GM18519 (cell line): ENCODE measurements around the gene SPIRE2.
"Not testable (repeated sequence)": the region's sequence is repeated elsewhere in the genome, so short reads cannot be mapped to it uniquely, and the experiment has no call there.

Source experiments
- ATAC-seq: cut with Tn5 transposase; IDR thresholded peaks from one replicate; pipeline ENCODE4 v1.9.1; 2021; ENCODE audit warnings: mild to moderate bottlenecking, moderate library complexity; ENCODE audit not compliant: unreplicated experiment, low FRiP score

Gene SPIRE2

GRCh38 chr16:89828199-89828869, at the start of gene SPIRE2:
TSS of gene SPIRE2 (plus strand) at chr16:89828475. CDS start at chr16:89828551, 76 bp downstream.
- no peak for ATAC-seq

- ATAC-seq: no peak
These were observed 48.9 kb upstream of the SPIRE2 start for GRCh38 chr16:89779231-89779908.

GRCh38 chr16:89779909-89780305, 48.4 kb upstream of the SPIRE2 start:
- ATAC-seq: no peak

DNA sequence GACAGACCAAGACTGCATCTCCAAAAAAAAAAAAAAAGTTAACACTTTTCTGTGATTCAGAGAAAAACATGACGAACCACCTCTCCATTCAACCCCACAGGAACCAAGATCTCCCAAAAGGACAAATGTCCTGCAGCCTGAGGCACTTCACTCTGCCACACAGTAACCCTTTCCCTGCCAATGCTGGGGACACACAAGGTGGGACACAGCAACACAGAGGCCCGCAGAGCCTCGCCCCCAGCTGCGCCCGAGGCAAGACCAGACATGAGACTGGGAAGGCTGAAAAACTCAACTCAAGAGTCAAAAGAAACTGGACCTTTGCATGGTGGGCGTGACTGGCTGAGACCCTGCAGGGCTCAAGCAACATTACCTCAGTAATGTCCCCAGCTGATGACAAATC, 45.8 kb upstream of the SPIRE2 start:
- no peak for ATAC-seq

DNA sequence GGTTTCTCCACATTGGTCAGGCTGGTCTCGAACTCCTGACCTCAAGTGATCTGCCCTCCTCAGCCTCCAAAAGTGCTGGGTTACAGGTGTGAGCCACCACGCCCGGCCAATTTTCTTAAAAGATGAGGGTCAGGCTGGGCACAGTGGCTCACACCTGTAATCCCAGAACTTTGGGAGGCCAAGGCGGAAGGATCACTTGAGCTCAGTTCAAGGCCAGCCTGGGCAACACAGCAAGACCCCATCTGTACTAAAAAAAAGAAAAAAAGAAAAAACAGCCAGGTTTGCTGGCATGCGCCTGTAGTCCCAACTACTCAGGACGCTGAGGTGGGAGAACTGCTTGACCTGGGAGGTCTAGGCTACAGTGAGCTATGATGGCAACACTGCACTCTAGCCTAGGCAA, 44.3 kb upstream of the SPIRE2 start:
- ATAC-seq: not testable (repeated sequence)

DNA sequence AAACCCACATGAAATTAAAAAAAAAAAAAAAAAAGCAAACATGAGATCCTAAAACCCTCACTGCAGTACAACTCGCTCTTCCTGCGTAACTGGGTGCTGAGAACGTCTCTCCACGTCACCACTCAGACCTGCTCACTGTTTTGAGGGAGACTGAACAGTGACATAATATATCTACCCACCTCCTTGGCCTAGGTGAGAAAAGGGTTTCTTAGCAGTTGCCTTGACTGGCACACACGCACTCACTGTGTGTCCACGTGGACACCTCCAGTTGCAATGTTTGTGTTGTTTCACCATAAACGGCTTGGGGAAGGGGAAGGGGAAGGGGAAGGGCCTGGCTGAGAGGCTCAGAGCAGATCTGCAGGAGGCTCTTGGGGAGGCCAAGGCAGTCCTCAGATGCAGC, 43.9 kb upstream of the SPIRE2 start:
- ATAC-seq: no peak

DNA sequence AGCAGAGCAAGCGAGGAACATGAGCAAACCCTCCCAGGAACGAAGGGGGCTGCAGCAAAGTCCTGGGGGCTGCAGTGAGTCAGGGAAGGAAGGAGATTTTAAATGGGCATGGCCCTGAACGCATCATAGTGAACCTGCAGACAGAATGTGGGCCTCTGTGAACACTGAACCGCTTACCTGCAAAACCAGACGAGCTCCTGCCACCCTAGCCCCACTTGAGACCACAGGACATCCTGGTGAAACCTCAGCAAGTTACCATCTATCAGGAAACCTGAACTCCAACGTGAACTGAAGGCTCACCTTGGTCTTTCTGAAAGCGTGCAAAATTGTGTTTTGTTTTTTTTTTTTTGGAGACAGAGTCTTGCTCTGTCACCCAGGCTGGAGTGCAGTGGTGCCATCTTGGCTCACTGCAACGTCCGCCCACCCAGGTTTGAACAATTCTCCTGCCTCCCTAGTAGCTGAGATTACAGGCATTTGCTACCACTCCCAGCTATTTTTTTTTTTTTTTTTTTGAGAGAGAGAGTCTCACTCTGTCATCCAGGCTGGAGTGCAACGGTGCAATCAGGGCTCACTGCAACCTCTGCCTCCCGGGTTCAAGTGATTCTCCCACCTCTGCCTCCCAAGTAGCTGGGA, 42.6 kb upstream of the SPIRE2 start:
- ATAC-seq: no peak

DNA sequence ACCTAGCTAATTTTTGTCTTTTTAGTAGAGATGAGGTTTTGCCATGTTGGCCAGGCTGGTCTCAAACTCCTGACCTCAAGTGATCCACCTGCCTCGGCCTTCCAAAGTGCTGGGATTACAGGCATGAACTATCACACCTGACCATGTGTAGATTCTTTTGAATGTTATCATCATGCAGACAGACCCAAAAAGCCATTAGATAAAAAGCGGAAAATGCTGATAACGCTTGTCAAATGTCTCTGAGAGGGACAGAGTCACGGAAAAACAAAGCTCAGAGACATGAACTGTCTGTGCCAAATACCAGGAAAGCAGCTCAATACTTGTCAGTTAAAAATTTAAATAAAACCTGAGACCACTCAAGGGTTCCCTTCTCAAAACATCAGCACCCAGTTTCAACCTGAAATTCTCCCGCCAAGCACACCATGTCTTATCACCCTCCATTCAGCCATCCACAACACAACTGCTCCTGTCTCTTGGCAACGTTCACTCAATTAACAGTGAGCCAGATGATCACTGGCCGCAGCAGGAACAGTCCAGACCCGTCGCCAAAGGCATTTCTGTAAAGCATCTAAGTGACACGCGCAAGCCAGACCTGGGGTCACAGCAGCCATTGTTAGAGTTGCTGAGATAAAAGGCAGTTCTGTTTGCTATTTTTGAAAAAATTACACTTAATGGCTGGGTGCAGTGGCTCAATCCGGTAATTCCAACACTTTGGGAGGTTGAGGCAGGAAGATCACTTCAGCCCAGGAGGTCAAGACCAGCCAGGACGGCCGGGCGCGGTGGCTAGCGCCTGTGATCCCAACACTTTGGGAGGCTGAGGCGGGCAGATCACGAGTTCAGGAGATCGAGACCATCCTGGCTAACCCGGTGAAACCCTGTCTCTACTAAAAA, 41.6 kb upstream of the SPIRE2 start:
- no peak for ATAC-seq

DNA sequence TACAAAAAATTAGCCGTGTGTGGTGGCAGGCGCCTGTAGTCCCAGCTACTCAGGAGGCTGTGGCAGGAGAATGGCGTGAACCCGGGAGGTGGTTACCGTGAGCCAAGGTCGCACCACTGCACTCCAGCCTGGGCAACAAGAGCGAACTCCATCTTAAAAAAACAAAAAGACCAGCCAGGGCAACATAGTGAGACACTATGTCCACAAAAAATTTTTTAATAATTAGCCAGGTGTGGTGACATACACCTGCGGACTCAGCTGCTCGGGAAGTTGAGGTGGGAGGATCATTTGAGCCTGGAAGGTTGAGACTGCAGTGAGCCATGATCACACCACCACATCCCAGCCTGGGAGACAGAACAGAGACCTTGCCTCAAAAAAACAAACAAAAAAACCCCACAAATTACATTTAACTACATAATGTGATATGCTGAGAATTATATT, 40.9 kb upstream of the SPIRE2 start:
- ATAC-seq: no peak

DNA sequence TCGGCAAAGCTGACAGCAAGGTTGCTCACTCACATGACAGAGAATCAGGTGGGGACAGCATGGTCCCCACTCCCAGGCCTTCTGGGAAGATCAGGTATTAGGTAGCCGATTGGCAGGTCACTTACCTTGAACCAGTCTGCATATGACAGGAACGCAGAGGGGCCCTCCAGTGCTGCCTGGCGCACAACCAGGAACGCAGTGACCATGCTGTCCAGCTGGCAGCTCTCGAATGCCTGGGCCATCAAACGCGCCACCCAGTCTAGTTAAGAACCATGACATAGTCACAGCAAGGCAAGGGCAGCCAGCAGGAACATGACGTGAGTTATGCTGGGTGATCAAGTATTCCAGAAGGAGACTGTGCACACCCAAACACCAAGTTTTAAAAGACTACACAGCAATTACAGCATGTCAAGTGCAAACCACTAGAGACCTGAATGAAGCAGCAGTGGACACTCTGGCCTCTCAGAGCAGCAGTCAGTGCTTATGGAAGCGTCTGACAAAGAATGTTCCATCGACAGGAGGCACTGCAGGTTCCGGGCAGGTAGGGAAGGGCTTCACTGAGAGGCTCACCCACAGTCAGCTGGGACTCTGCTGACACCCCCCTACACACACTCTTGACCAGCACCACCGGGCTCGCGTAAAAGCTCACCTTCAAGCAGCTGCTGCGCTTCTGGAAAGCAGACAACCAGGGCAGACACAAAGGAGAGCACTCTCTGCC, 36.8 kb upstream of the SPIRE2 start:
- ATAC-seq: no peak

DNA sequence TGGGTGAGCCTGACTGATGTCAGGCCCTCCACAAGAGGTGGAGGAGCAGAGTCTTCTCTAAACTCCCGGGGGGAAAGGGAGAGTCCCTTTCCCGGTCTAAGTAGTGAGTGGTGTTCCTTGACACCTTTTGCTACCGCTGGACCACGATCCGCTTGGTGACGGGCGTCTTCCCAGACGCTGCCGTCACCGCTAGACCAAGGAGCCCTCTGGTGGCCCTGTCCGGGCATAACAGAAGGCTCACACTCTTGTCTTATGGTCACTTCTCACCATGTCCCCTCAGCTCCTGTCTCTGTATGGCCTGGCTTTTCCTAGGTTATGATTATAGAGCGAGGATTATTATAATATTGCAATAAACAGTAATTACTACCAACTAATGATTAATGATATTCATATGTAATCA, 35.2 kb upstream of the SPIRE2 start:
- not testable (repeated sequence) for ATAC-seq

DNA sequence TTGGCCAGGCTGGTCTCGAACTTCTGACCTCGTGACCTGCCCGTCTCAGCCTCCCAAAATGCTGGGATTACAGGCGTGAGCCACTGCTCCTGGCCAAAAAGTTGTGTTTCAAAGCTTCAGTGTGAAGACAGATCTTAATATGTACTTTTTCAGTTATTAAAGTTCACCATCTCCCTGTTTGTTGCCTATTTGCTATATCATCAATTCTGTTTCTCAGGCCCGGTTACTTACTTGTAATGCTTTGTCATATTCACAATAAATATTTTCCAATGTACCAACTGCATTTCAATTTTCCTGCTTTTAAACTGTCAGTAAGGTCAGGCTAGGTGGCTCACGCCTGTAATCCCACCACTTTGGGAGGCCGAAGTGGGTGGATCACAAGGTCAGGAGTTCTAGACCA, 34.3 kb upstream of the SPIRE2 start:
- ATAC-seq: no peak

DNA sequence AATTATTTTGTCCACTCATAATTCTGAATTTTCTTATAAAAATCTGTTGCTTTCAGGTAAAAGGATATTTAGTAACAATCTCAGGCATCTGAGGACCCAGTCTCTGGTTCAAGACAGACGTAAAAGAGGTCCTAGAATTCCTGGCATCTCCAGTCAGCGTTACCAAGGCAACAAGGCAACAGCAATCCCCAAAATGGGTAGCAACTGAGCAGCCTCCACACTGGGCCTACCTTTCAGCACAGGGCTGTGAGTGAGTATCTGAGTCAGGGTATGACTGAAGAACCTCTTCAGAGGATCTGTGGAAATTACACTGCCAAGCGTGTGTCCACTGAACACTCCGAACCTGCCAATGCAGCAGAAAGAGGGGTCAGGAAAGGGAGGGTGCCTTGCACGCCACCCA, 32.6 kb upstream of the SPIRE2 start:
- no peak for ATAC-seq

DNA sequence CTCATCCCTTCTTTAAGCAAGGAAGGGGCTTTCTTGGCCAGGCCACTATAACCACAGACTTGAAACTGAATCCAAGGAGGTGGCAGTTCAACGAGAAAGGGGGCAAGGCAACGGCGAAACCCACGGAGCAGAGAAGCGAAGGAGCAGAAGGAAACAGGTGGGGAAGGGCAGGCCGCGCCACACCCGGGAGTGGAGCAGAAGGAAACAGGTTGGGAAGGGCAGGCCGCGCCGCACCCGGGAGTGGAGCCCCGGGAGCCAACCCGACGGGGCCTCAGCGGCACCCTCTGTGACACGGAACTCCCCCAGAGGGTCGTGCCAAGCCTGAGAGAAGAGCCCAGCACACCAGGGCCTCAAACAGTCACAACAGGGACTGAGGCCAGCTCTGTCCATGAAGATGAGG, 32.2 kb upstream of the SPIRE2 start:
- ATAC-seq: no peak

- no peak for ATAC-seq
These were observed 30.1 kb upstream of the SPIRE2 start for GRCh38 chr16:89798126-89798525.

DNA sequence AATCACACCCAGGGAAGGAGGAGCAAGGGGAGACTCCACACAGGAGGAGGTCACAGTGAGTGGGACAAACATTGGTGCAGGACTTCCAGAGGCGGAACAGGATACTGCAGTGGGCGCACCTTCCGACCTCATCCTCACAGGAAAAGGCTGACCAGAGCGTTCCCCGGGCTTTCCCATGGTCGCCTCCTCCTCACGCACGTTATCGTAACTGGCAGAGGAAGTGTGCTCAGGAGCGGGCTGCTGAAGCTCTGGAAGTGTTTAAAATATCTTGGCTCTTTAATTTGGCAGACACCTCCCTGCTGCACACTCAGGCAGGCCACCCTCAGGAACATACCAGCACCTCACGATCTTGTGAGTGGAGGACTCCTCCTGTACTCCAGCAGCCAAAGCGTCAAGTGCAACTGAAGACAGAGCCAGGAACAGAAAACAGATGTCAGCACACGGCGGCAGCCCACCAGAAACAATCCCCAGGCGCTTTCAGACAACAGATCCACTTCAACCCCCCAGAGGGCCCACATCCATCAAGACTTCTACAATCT, 29.4 kb upstream of the SPIRE2 start:
- no peak for ATAC-seq

DNA sequence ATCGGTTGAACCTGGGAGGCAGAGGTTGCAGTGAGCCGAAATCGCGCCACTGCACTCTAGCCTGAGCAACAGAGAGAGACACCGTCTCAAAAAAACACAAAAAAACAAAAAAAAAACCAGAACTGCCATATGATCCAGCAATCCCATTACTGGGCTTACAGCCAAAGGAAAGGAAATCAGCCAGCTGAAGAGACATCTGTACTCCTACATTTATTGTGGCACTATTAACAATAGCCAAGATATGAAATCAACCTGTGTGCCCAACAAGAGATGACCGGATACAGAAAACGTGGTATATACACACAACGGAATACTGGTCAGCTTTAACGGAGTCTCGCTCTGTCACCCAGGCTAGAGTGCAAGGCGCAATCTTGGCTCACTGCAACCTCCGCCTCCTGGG, 26.5 kb upstream of the SPIRE2 start:
- ATAC-seq: no peak

- no peak for ATAC-seq
These were observed 23.0 kb upstream of the SPIRE2 start for GRCh38 chr16:89805136-89805905.

DNA sequence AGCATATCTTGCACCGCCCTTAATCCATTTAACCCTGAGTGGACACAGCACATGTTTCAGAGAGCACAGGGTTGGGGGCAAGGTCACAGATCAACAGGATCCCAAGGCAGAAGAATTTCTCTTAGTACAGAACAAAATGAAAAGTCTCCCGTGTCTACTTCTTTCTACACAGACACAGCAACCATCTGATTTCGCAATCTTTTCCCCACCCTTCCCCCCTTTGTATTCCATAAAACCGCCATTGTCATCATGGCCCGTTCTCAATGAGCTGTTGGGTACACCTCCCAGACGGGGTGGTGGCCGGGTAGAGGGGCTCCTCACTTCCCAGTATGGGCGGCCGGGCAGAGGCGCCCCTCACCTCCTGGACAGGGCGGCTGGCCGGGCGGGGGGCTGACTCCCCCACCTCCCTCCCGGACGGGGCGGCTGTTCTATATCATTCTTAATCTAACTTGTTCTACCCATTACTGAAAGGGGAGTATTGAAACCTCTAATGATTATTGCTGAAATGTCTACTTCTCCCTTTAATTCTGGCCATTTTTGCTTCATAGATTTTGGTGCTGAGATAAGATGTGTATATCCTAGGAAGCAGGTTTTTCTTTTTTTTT, 21.6 kb upstream of the SPIRE2 start:
- not testable (repeated sequence) for ATAC-seq
